GM10266 (cell line): ENCODE measurements around the gene GALNT3.

Experiments
- DNase-seq: peaks from one replicate; pipeline ENCODE4 v3.0.0; 2012; ENCODE audit errors: extremely low spot score
- CTCF ChIP-seq: IDR thresholded peaks from 2 replicates; pipeline ENCODE4 v1.5.1; 2012; ENCODE audit warnings: mild to moderate bottlenecking, low read depth; ENCODE audit not compliant: control insufficient read depth, insufficient read depth; ENCODE audit errors: missing control alignments

The GALNT3 gene

GRCh38 chr2:165790466-165790865 lies 3.6 kb downstream of the GALNT3 start:
- no peak for TF ChIP-seq CTCF
- DNase-seq, result no peak

- no peak for DNase-seq
- TF ChIP-seq CTCF, result no peak
Observed at GRCh38 chr2:165787334-165787733, 6.7 kb downstream of the GALNT3 start.

GRCh38 chr2:165779706-165780105 lies 14.3 kb downstream of the GALNT3 start:
- no peak for DNase-seq

GRCh38 chr2:165778653-165779451 lies 15.2 kb downstream of the GALNT3 start:
- DNase-seq, result no peak
- peak; percentile 36 for TF ChIP-seq CTCF

More at GRCh38 chr2:165779706-165780105, 14.3 kb downstream of the GALNT3 start:
- TF ChIP-seq CTCF, result no peak

- TF ChIP-seq CTCF, result no peak
- DNase-seq, result no peak
Observed at GRCh38 chr2:165778187-165778556, 15.9 kb downstream of the GALNT3 start.

- TF ChIP-seq CTCF, result no peak
- DNase-seq, result no peak
Observed at GRCh38 chr2:165777522-165778186, 16.4 kb downstream of the GALNT3 start.

GRCh38 chr2:165776796-165777195 lies 17.3 kb downstream of the GALNT3 start:
- DNase-seq, result no peak
- no peak for TF ChIP-seq CTCF
